Measurements from ENCODE around the gene IL17RE. TPM values are rescaled to one million over a fixed set of nuclear protein-coding genes. Genes with fewer than 3 reads are reported as not detected.

Gene IL17RE
- total and polyA plus RNA-seq, 2 of the 13 experiments (the other 11 are each of a cell fraction or from before 2014, with no cell fraction given): 14.5 to 24.1 TPM

DNA sequence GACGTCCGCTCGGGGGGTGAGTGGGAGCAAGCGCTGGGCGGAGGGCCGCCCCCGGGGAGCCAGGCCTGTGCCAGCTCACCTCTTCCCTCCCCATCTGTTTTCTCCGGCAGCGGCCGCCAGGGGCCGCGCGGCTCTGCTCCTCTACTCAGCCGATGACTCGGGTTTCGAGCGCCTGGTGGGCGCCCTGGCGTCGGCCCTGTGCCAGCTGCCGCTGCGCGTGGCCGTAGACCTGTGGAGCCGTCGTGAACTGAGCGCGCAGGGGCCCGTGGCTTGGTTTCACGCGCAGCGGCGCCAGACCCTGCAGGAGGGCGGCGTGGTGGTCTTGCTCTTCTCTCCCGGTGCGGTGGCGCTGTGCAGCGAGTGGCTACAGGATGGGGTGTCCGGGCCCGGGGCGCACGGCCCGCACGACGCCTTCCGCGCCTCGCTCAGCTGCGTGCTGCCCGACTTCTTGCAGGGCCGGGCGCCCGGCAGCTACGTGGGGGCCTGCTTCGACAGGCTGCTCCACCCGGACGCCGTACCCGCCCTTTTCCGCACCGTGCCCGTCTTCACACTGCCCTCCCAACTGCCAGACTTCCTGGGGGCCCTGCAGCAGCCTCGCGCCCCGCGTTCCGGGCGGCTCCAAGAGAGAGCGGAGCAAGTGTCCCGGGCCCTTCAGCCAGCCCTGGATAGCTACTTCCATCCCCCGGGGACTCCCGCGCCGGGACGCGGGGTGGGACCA is 30.4 kb downstream of the IL17RE start (continued):
- TF ChIP-seq, protein P1, sequence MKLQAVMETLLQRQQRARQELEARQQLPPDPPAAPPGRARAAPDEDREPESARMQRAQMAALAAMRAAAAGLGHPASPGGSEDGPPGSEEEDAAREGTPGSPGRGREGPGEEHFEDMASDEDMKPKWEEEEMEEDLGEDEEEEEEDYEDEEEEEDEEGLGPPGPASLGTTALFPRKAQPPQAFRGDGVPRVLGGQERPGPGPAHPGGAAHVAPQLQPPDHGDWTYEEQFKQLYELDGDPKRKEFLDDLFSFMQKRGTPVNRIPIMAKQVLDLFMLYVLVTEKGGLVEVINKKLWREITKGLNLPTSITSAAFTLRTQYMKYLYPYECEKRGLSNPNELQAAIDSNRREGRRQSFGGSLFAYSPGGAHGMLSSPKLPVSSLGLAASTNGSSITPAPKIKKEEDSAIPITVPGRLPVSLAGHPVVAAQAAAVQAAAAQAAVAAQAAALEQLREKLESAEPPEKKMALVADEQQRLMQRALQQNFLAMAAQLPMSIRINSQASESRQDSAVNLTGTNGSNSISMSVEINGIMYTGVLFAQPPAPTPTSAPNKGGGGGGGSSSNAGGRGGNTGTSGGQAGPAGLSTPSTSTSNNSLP (IDR thresholded peaks at IDR 0.05; ENCODE audit: low read depth, low read length): no peak
- peak; percentile 41; the same call in 1 of the 2 replicates for TF ChIP-seq ZNF317 (CRISPR knock-in tag; IDR thresholded peaks at IDR 0.05)
- no peak for TF ChIP-seq ZNF343 (CRISPR knock-in tag; IDR thresholded peaks at IDR 0.05)
- TF ChIP-seq, protein P2, sequence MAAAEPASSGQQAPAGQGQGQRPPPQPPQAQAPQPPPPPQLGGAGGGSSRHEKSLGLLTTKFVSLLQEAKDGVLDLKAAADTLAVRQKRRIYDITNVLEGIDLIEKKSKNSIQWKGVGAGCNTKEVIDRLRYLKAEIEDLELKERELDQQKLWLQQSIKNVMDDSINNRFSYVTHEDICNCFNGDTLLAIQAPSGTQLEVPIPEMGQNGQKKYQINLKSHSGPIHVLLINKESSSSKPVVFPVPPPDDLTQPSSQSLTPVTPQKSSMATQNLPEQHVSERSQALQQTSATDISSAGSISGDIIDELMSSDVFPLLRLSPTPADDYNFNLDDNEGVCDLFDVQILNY (CRISPR knock-in tag; conservative IDR thresholded peaks at IDR 0.05): peak; percentile 19
- TF ChIP-seq, protein P3, sequence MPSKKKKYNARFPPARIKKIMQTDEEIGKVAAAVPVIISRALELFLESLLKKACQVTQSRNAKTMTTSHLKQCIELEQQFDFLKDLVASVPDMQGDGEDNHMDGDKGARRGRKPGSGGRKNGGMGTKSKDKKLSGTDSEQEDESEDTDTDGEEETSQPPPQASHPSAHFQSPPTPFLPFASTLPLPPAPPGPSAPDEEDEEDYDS (CRISPR knock-in tag; IDR thresholded peaks at IDR 0.05): no peak
- TF ChIP-seq ZFP62 (CRISPR knock-in tag; IDR thresholded peaks at IDR 0.05): no peak
- 0 out of 2 replicates have a peak, but pooled peaks have one; percentile 8 for TF ChIP-seq TMF1 (CRISPR knock-in tag; IDR thresholded peaks at IDR 0.05; ENCODE audit: low read depth)
- no peak for TF ChIP-seq ZKSCAN8 (CRISPR knock-in tag; IDR thresholded peaks at IDR 0.05; ENCODE audit: borderline replicate concordance)
- TF ChIP-seq, protein P4, sequence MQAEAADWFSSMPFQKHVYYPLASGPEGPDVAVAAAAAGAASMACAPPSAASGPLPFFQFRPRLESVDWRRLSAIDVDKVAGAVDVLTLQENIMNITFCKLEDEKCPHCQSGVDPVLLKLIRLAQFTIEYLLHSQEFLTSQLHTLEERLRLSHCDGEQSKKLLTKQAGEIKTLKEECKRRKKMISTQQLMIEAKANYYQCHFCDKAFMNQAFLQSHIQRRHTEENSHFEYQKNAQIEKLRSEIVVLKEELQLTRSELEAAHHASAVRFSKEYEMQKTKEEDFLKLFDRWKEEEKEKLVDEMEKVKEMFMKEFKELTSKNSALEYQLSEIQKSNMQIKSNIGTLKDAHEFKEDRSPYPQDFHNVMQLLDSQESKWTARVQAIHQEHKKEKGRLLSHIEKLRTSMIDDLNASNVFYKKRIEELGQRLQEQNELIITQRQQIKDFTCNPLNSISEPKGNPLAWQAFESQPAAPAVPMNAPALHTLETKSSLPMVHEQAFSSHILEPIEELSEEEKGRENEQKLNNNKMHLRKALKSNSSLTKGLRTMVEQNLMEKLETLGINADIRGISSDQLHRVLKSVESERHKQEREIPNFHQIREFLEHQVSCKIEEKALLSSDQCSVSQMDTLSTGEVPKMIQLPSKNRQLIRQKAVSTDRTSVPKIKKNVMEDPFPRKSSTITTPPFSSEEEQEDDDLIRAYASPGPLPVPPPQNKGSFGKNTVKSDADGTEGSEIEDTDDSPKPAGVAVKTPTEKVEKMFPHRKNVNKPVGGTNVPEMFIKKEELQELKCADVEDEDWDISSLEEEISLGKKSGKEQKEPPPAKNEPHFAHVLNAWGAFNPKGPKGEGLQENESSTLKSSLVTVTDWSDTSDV (CRISPR knock-in tag; IDR thresholded peaks at IDR 0.05): no peak; the same call in 1 of the 2 replicates
- 0 out of 2 replicates have a peak, but pooled peaks have one; percentile 17 for TF ChIP-seq ELF3 (CRISPR knock-in tag; IDR thresholded peaks at IDR 0.05)
- TF ChIP-seq MED13 (CRISPR knock-in tag; IDR thresholded peaks at IDR 0.05): peak; percentile 48; the same call in 1 of the 2 replicates
- peak; percentile 57 for TF ChIP-seq ZBTB38 (CRISPR knock-in tag; IDR thresholded peaks at IDR 0.05)
- TF ChIP-seq, protein P5, sequence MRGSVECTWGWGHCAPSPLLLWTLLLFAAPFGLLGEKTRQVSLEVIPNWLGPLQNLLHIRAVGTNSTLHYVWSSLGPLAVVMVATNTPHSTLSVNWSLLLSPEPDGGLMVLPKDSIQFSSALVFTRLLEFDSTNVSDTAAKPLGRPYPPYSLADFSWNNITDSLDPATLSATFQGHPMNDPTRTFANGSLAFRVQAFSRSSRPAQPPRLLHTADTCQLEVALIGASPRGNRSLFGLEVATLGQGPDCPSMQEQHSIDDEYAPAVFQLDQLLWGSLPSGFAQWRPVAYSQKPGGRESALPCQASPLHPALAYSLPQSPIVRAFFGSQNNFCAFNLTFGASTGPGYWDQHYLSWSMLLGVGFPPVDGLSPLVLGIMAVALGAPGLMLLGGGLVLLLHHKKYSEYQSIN (CRISPR knock-in tag; IDR thresholded peaks at IDR 0.05; ENCODE audit: borderline replicate concordance): no peak
- TF ChIP-seq, protein P6, sequence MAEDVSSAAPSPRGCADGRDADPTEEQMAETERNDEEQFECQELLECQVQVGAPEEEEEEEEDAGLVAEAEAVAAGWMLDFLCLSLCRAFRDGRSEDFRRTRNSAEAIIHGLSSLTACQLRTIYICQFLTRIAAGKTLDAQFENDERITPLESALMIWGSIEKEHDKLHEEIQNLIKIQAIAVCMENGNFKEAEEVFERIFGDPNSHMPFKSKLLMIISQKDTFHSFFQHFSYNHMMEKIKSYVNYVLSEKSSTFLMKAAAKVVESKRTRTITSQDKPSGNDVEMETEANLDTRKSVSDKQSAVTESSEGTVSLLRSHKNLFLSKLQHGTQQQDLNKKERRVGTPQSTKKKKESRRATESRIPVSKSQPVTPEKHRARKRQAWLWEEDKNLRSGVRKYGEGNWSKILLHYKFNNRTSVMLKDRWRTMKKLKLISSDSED (CRISPR knock-in tag; IDR thresholded peaks at IDR 0.05): no peak
- TF ChIP-seq PCBP2 (optimal IDR thresholded peaks at IDR 0.05; ENCODE audit: low read depth, low read length, poor library complexity, severe bottlenecking): no peak
- TF ChIP-seq ZFYVE20 (CRISPR knock-in tag; IDR thresholded peaks at IDR 0.05; ENCODE audit: borderline replicate concordance, low read depth): no peak
- TF ChIP-seq, protein P7, sequence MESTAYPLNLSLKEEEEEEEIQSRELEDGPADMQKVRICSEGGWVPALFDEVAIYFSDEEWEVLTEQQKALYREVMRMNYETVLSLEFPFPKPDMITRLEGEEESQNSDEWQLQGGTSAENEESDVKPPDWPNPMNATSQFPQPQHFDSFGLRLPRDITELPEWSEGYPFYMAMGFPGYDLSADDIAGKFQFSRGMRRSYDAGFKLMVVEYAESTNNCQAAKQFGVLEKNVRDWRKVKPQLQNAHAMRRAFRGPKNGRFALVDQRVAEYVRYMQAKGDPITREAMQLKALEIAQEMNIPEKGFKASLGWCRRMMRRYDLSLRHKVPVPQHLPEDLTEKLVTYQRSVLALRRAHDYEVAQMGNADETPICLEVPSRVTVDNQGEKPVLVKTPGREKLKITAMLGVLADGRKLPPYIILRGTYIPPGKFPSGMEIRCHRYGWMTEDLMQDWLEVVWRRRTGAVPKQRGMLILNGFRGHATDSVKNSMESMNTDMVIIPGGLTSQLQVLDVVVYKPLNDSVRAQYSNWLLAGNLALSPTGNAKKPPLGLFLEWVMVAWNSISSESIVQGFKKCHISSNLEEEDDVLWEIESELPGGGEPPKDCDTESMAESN (CRISPR knock-in tag; conservative IDR thresholded peaks at IDR 0.05): no peak; the same call in none of the 2 replicates
- peak; percentile 63 for TF ChIP-seq SAFB2 (CRISPR knock-in tag; IDR thresholded peaks at IDR 0.05; ENCODE audit: borderline replicate concordance, low read depth)

Measured in HepG2 (cell line).